IMR-90 (cell line): ENCODE results near the gene DCP2.

ENCODE experiments used
- RAD21 ChIP-seq: IDR thresholded peaks from 2 replicates; pipeline ENCODE4 v1.6.1; 2012; ENCODE audit warnings: low read length, improper control_type of control experiment
- TF ChIP-seq, protein P1 (sequence below): conservative IDR thresholded peaks from 2 replicates; pipeline ENCODE4 v1.5.1; 2012; ENCODE audit warnings: mild to moderate bottlenecking, low read depth, low read length, improper control_type of control experiment
- TF ChIP-seq, protein P2 (sequence below): fragments of 150-350 bp; IDR thresholded peaks from 2 replicates; pipeline ENCODE4 v1.6.1; 2017; ENCODE audit warnings: mild to moderate bottlenecking, antibody characterized with exemption, low read length, low read depth

DNA sequence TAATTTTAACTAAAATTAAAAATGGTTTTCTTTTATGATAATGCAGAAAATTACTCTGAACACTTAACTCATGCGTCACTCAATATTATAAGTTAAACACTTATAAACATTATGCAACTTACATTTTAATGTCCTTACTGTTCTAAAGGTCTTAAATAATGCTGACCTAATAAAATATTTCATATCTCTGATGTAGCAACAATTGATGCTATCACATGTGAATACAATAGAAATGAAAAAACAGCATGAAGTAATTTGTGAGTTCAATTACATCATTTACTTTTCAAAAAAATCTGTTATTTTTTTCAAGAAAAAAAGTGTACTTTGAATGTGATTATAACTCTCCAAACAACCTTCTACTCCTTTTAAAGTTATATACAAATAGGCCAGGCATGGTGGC, 28.1 kb upstream of the DCP2 start:
- TF ChIP-seq, protein P1, sequence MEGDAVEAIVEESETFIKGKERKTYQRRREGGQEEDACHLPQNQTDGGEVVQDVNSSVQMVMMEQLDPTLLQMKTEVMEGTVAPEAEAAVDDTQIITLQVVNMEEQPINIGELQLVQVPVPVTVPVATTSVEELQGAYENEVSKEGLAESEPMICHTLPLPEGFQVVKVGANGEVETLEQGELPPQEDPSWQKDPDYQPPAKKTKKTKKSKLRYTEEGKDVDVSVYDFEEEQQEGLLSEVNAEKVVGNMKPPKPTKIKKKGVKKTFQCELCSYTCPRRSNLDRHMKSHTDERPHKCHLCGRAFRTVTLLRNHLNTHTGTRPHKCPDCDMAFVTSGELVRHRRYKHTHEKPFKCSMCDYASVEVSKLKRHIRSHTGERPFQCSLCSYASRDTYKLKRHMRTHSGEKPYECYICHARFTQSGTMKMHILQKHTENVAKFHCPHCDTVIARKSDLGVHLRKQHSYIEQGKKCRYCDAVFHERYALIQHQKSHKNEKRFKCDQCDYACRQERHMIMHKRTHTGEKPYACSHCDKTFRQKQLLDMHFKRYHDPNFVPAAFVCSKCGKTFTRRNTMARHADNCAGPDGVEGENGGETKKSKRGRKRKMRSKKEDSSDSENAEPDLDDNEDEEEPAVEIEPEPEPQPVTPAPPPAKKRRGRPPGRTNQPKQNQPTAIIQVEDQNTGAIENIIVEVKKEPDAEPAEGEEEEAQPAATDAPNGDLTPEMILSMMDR = no peak
- TF ChIP-seq, protein P2, sequence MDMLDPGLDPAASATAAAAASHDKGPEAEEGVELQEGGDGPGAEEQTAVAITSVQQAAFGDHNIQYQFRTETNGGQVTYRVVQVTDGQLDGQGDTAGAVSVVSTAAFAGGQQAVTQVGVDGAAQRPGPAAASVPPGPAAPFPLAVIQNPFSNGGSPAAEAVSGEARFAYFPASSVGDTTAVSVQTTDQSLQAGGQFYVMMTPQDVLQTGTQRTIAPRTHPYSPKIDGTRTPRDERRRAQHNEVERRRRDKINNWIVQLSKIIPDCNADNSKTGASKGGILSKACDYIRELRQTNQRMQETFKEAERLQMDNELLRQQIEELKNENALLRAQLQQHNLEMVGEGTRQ = no peak
- no peak for TF ChIP-seq RAD21
